AG09309 (cell line): ENCODE results near the gene THOP1.
"Not testable (repeated sequence)": the region's sequence is repeated elsewhere in the genome, so short reads cannot be mapped to it uniquely, and the experiment has no call there.

Experiments used
- DNase-seq: peaks from one replicate; pipeline ENCODE4 v3.0.0-alpha.2; 2010; ENCODE audit warnings: low read depth
- H3K4me3 ChIP-seq: 2 replicates; pipeline ENCODE4 v1.5.1; 2011; ENCODE audit warnings: mild to moderate bottlenecking, low read depth, low read length, moderate library complexity; ENCODE audit not compliant: control insufficient read depth
- TF ChIP-seq, protein P1 (sequence below): IDR thresholded peaks from 2 replicates; pipeline ENCODE4 v1.5.1; 2011; ENCODE audit warnings: mild to moderate bottlenecking, low read depth, low read length, inconsistent platforms; ENCODE audit not compliant: insufficient read depth, control insufficient read depth; ENCODE audit errors: missing control alignments

THOP1 gene

DNA sequence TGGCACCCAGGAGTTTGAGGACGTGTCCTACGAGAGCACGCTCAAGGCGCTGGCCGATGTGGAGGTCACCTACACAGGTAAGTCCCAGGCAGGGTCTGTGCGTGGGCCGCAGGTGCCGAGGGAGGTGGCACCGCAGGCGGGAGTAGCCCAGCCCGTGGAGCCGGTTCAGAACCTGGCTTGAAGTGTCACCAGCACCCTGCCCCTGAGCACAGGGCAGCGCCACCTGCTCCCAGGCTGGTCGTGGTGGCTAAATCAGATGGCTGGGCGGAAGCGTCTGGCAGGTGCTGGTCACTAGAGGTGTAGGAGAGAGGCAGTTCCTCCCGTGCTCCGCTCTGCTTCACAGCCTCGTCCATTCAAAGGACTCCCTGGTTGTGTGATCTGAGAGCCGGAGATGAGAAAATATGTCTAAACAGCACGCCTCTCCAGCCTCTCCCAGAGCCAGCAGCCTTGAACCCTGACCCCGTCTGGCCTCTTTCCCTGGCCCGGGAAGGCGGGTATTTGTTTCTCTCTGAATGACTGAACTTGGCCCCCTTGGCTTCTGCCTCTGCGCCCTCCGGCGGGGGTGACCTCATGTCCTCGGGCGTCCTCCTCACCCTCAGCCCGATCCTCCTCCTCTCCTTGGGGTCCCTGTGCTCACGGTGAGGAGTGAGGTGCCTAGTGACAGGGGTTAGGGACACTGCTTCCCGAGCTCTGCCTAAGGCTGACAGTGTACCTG lies 5.4 kb downstream of the THOP1 start:
- no peak overlapping the region for H3K4me3 ChIP-seq
- DNase-seq, result no peak
- TF ChIP-seq, protein P1, sequence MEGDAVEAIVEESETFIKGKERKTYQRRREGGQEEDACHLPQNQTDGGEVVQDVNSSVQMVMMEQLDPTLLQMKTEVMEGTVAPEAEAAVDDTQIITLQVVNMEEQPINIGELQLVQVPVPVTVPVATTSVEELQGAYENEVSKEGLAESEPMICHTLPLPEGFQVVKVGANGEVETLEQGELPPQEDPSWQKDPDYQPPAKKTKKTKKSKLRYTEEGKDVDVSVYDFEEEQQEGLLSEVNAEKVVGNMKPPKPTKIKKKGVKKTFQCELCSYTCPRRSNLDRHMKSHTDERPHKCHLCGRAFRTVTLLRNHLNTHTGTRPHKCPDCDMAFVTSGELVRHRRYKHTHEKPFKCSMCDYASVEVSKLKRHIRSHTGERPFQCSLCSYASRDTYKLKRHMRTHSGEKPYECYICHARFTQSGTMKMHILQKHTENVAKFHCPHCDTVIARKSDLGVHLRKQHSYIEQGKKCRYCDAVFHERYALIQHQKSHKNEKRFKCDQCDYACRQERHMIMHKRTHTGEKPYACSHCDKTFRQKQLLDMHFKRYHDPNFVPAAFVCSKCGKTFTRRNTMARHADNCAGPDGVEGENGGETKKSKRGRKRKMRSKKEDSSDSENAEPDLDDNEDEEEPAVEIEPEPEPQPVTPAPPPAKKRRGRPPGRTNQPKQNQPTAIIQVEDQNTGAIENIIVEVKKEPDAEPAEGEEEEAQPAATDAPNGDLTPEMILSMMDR, result no peak

DNA sequence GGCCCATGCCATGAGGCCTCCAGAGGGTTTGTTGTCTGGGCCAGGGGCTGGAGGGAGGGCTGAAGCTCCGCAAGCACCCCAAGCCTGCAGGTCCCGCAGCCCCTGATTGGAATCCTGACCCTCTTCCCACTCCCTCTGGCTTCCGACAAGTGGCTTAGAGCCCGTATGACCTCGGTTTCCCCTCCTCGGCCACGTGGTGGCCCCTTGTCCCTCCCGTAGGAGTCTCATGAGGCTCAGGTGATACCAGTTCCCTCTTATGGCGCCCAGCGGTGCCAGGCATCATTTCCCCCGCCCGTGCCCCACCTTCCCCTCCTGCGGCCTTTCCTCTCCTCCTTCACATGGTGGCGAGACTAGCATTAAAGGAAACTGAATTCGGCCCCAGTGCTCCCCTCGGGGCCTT lies 6.1 kb downstream of the THOP1 start:
- H3K4me3 ChIP-seq, result no peak overlapping the region
- DNase-seq, result no peak

DNA sequence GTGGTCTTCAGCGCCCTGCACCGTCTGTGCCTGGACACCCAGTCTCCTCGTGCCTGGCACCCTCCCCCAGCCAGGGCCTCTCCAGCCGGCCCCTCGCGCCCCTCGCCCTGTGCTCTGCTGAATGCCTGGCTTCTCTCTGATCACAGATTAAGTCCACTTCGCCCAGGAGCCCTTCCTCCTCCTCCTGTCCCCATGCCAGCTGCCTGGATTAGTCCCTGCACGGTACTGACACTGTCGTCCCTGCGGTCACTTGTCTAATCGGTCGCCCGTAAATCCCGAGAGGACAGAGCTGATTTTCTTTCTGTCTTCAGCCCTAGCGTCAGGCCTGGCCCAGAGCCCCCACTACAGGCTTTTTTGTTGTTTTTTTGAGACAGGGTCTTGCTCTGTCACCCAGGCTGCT lies 6.6 kb downstream of the THOP1 start:
- H3K4me3 ChIP-seq, result no peak overlapping the region
- no peak for DNase-seq
- TF ChIP-seq, protein P1, result no peak

More for the DNA sequence above, 6.1 kb downstream of the THOP1 start:
- TF ChIP-seq, protein P1, result no peak

DNA sequence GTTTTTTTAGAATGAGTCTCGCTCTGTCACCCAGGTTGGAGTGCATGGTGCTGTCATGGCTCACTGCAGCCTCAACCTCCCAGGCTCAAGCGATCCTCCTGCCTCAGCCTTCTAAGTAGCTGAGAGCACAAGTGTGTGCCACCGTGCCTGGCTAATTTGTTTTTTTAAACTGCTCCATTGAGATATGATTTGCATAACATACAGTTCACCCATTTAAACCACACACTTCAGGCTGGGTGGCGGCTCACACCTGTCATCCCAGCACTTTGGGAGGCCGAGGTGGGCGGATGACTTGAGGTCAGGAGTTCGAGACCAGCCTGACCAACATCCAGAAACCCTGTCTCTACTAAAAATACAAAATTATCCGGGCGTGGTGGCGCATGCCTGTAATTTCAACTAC lies 7.4 kb downstream of the THOP1 start:
- DNase-seq, H3K4me3 ChIP-seq: not testable (repeated sequence)

DNA sequence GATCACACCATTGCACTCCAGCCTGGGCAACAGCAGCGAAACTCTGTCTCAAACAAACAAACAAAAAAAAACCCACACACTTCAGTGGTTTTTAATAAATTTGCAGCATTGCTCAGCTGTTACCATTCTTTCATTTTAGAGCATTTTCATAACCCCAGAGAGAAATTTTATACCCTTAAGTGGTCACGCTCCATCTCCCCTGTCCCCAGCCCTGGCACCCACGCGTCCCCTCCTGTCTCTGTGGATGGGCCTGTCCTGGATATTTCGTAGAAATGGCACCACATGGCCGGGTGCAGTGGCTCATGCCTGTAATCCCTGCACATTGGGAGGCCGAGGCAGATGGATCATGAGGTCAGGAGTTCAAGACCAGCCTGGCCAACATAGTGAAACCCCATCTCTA lies 7.8 kb downstream of the THOP1 start:
- H3K4me3 ChIP-seq, result no peak overlapping the region
- DNase-seq, result no peak
- TF ChIP-seq, protein P1, result no peak

DNA sequence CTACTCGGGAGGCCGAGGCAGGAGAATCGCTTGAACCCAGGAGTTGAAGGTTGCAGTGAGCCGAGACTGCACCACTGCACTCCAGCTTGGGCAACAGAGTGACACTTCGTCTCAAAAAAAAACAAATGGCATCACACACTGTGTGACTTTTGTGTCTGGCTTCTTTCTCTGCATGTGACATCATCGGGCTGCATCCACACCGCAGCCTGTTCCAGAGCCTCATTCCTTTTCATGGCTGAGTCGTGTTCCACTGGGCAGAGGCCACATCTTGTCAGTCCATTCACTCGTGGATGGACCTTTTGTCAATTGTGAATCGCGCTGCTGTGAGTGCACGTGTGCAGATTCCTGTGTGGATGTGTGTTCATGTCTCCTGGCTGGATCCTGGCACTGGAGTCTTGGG lies 8.3 kb downstream of the THOP1 start:
- no peak overlapping the region for H3K4me3 ChIP-seq
- TF ChIP-seq, protein P1, result no peak
- no peak for DNase-seq

DNA sequence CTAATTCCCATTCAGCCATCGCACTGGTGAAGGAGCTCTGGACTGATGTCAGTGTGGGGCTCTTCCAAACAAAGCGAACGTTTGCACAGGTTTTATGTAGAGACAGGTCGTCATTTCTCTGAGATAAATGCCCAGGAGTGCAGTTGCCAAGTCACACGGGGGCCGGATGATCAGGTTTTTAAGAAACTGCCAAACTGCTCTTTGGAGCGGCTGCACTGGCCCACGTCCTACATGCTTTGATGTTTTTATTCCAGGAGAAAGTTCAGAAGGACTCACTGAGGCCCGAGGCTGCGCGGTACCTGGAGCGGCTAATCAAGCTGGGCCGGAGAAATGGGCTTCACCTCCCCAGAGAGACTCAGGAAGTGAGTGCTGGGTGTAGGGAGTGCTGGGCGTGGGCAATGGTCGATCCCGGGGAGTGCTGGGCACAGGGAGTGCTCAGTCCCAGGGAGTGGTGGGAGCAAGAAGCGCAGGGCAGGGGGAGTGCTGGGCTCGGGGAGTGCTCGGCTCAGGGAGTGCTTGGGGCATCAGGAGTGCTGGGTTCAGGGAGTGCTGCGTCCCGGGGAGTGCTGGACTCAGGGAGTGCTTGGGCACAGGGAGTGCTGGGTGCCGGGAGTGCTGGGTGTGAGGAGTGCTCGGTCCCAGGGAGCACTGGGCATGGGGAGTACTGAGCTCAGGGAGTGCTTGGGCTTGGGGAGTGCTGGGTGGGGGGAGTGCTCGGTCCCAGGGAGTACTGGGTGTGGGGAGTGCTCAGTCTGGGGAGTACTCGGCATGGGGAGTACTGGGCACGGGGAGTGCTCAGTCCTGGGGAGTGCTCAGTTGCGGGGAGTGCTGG lies 10.7 kb downstream of the THOP1 start:
- H3K4me3 ChIP-seq, result no peak overlapping the region
- no peak for DNase-seq
- TF ChIP-seq, protein P1, result no peak
